GM23338 (cell line): Measurements from ENCODE around the gene ADGRG1. TPM values are rescaled to one million over a fixed set of nuclear protein-coding genes. Genes with fewer than 3 reads are reported as not detected.

Experiments
- ATAC-seq: fragments of 200-7000 bp; cut with Tn5 transposase; 3 replicates; pipeline ENCODE4 v1.9.1; 2020
- DNase-seq: peaks from one replicate; pipeline ENCODE4 v3.0.0-alpha.2; 2015; ENCODE audit warnings: low spot score
- H2AFZ ChIP-seq: fragments of 200-600 bp; sonication (generic); 2 replicates; pipeline ENCODE4 v1.8.0; 2016; ENCODE audit warnings: antibody characterized with exemption, mild to moderate bottlenecking, moderate library complexity
- H3F3A ChIP-seq: fragments of 200-600 bp; sonication (generic); replicated peaks from 2 replicates; pipeline ENCODE4 v1.8.0; 2017; ENCODE audit warnings: antibody characterized with exemption, mixed run types, low read depth
- H3K27ac ChIP-seq: fragments of 200-600 bp; sonication (generic); 2 replicates; pipeline ENCODE4 v1.6.1; 2016; ENCODE audit warnings: low read depth
- H3K27me3 ChIP-seq: fragments of 200-600 bp; sonication (generic); 2 replicates; pipeline ENCODE4 v1.8.0; 2016; ENCODE audit warnings: mild to moderate bottlenecking, mixed run types, moderate library complexity; ENCODE audit not compliant: insufficient read depth
- H3K36me3 ChIP-seq: fragments of 200-600 bp; sonication (generic); 2 replicates; pipeline ENCODE4 v1.8.0; 2016; ENCODE audit warnings: mild to moderate bottlenecking; ENCODE audit not compliant: insufficient read depth
- H3K4me1 ChIP-seq: fragments of 200-600 bp; sonication (generic); 2 replicates; pipeline ENCODE4 v1.8.0; 2016; ENCODE audit warnings: mild to moderate bottlenecking, moderate library complexity; ENCODE audit not compliant: insufficient read depth
- H3K4me2 ChIP-seq: fragments of 200-600 bp; sonication (generic); 2 replicates; pipeline ENCODE4 v1.7.1; 2017; ENCODE audit warnings: mixed run types
- H3K4me3 ChIP-seq: fragments of 200-600 bp; sonication (generic); 2 replicates; pipeline ENCODE4 v1.6.1; 2016; ENCODE audit warnings: mixed run types
- H3K79me2 ChIP-seq: fragments of 200-600 bp; sonication (generic); replicated peaks from 2 replicates; pipeline ENCODE4 v1.8.0; 2017; ENCODE audit warnings: mild to moderate bottlenecking; ENCODE audit not compliant: insufficient read depth
- H3K9me2 ChIP-seq: fragments of 200-600 bp; sonication (generic); 2 replicates; pipeline ENCODE4 v1.8.0; 2017; ENCODE audit not compliant: insufficient read depth
- H4K20me1 ChIP-seq: fragments of 200-600 bp; sonication (generic); replicated peaks from 2 replicates; pipeline ENCODE4 v1.8.0; 2017; ENCODE audit warnings: mild to moderate bottlenecking; ENCODE audit not compliant: insufficient read depth
- H3K27ac Mint-ChIP-seq: 2 replicates; pipeline ENCODE4 v1.8.0; 2020; ENCODE audit warnings: inconsistent platforms, mild to moderate bottlenecking, moderate library complexity, mixed read lengths
- H3K27me3 Mint-ChIP-seq: 3 replicates; pipeline ENCODE4 v1.8.0; 2022; ENCODE audit warnings: low read depth, mild to moderate bottlenecking, moderate library complexity, mixed read lengths, inconsistent platforms; ENCODE audit not compliant: insufficient read depth, poor library complexity
- H3K36me3 Mint-ChIP-seq: 3 replicates; pipeline ENCODE4 v1.8.0; 2021; ENCODE audit warnings: low read depth, mild to moderate bottlenecking, inconsistent platforms, moderate library complexity, mixed read lengths
- H3K4me1 Mint-ChIP-seq: 3 replicates; pipeline ENCODE4 v1.8.0; 2020; ENCODE audit warnings: mild to moderate bottlenecking, inconsistent platforms, mixed read lengths
- H3K4me3 Mint-ChIP-seq: 3 replicates; pipeline ENCODE4 v1.8.0; 2021; ENCODE audit warnings: moderate library complexity, mild to moderate bottlenecking, inconsistent platforms, mixed read lengths
- H3K9me3 Mint-ChIP-seq: 3 replicates; pipeline ENCODE4 v1.8.0; 2020; ENCODE audit warnings: moderate library complexity, mild to moderate bottlenecking, inconsistent platforms, mixed read lengths
- CREB1 ChIP-seq: fragments of 250-450 bp; sonication (Bioruptor Pico); IDR thresholded peaks from 2 replicates; pipeline ENCODE4 v1.5.0; 2020; ENCODE audit warnings: low read depth, mild to moderate bottlenecking, moderate library complexity
- EZH2 ChIP-seq: fragments of 200-600 bp; sonication (generic); IDR thresholded peaks from one replicate; pipeline ENCODE4 v1.8.0; 2017; ENCODE audit warnings: antibody characterized with exemption, mild to moderate bottlenecking, low read depth; ENCODE audit not compliant: unreplicated experiment
- EZH2phosphoT487 ChIP-seq: fragments of 200-600 bp; sonication (generic); IDR thresholded peaks from one replicate; pipeline ENCODE4 v1.8.1; 2018; ENCODE audit warnings: antibody characterized with exemption; ENCODE audit not compliant: unreplicated experiment
- JUNB ChIP-seq: IDR thresholded peaks from one replicate; pipeline ENCODE4 v1.6.1; 2016; ENCODE audit warnings: antibody characterized with exemption; ENCODE audit not compliant: unreplicated experiment
- NANOG ChIP-seq: IDR thresholded peaks from 2 replicates; pipeline ENCODE4 v1.6.1; 2016; ENCODE audit warnings: antibody characterized with exemption, borderline replicate concordance
- POLR2AphosphoS5 ChIP-seq: IDR thresholded peaks from 2 replicates; pipeline ENCODE4 v1.6.1; 2016; ENCODE audit warnings: antibody characterized with exemption, low read depth
- ZNF114 ChIP-seq: fragments of 250-450 bp; sonication (Bioruptor Pico); IDR thresholded peaks from 2 replicates; pipeline ENCODE4 v1.5.0; 2020; ENCODE audit warnings: mild to moderate bottlenecking, moderate library complexity
- ZNF331 ChIP-seq: fragments of 250-450 bp; sonication (Bioruptor Pico); IDR thresholded peaks from 2 replicates; pipeline ENCODE4 v1.5.0; 2020; ENCODE audit warnings: low read depth, mild to moderate bottlenecking, moderate library complexity
- polyA plus RNA-seq: library from polyadenylated mRNA; unstranded; fragments of >200 nt; fragmentation: Nextera tagmentation; extraction: Ambion mirVana; gene quantifications from 2 replicates; pipeline ENCODE4 v1.2.1, GENCODE V29; 2016
- total RNA-seq: library from RNA; depleted of rRNA; stranded (reverse); fragments of >200 nt; shearing (Covaris generic); gene quantifications from 2 replicates; pipeline ENCODE4 v1.2.3, GENCODE V29; 2014
- TF ChIP-seq, protein P1 (sequence below), 2 experiments: fragments of 200-600 bp in 1 of 2; sonication (generic) in 1 of 2; conservative IDR thresholded peaks; 2 replicates each; pipeline versions ENCODE4 v1.5.1 to v1.6.1; 2016 to 2017; ENCODE audit warnings: antibody characterized with exemption in 2 of 2, low read depth in 2 of 2, mild to moderate bottlenecking in 2 of 2, moderate library complexity in 1 of 2
- TF ChIP-seq, protein P2 (sequence below): IDR thresholded peaks from one replicate; pipeline ENCODE4 v1.6.1; 2018; ENCODE audit warnings: antibody characterized with exemption; ENCODE audit not compliant: unreplicated experiment

ADGRG1 gene
- total and polyA plus RNA-seq, 2 experiments from 2014 or later, result 0.14 to 0.47 TPM

DNA sequence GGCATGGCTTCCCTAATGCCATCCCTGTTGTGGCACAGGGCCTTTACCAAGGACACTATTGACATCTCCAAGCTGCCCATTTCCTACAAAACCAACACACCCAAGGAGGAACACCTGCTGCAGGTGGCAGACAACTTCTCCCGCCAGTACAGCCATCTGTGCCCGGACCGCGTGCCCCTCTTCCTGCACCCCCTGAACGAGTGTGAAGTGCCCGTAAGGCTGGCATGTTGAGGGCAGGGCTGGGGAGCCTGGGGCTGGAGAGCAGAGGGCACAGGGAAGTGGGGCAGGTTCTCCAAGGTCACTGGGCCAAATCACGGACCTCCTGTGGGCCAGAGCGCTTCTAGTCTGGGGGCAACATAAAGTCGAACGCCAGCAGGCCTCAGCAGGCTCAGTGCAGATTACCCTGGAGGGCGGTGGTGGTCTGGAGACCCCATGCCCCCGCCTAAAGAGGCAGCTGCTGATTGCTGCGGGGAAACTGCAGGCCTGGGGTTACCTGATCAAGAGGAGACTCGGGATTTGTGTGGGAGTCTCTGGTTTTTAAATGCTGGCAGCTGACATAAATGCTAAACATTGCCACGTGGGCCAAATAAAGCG lies 70.5 kb downstream of the ADGRG1 start:
- no peak overlapping the region for H2AFZ ChIP-seq
- no peak for TF ChIP-seq ZNF331 (CRISPR knock-in tag)
- no peak for TF ChIP-seq CREB1 (CRISPR knock-in tag)
- no peak for TF ChIP-seq EZH2
- no peak for TF ChIP-seq NANOG
- TF ChIP-seq, protein P1, sequence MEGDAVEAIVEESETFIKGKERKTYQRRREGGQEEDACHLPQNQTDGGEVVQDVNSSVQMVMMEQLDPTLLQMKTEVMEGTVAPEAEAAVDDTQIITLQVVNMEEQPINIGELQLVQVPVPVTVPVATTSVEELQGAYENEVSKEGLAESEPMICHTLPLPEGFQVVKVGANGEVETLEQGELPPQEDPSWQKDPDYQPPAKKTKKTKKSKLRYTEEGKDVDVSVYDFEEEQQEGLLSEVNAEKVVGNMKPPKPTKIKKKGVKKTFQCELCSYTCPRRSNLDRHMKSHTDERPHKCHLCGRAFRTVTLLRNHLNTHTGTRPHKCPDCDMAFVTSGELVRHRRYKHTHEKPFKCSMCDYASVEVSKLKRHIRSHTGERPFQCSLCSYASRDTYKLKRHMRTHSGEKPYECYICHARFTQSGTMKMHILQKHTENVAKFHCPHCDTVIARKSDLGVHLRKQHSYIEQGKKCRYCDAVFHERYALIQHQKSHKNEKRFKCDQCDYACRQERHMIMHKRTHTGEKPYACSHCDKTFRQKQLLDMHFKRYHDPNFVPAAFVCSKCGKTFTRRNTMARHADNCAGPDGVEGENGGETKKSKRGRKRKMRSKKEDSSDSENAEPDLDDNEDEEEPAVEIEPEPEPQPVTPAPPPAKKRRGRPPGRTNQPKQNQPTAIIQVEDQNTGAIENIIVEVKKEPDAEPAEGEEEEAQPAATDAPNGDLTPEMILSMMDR (conservative IDR thresholded peaks at IDR 0.05; ENCODE audit: low read depth in 2 of 2), result no peak
- TF ChIP-seq EZH2phosphoT487, result no peak
- H4K20me1 ChIP-seq, result no peaks in the 10 kb centered on the region
- Mint-ChIP-seq H3K4me1 (peaks cover 3% of the 10 kb centered on the region; the same call in 2 of the 3 replicates), H3K27me3 (peaks cover 2% of the 10 kb centered on the region), H3K36me3 (no peaks in the 10 kb centered on the region), H3K27ac (no peak overlapping the region), H3K9me3 (no peaks in the 10 kb centered on the region; the same call in 2 of the 3 replicates), H3K4me3 (no peak overlapping the region)
- ATAC-seq, result no peak
- no peaks in the 10 kb centered on the region for H3K36me3 ChIP-seq
- H3K79me2 ChIP-seq, result no peaks in the 10 kb centered on the region
- DNase-seq, result no peak
- H3K4me1 ChIP-seq, result no peaks in the 10 kb centered on the region
- no peaks in the 10 kb centered on the region for H3K27me3 ChIP-seq
- H3F3A ChIP-seq, result no peaks in the 10 kb centered on the region
- H3K4me3 ChIP-seq, result no peak overlapping the region
- H3K4me2 ChIP-seq, result no peak overlapping the region
- H3K9me2 ChIP-seq, result no peaks in the 10 kb centered on the region
- no peak overlapping the region for H3K27ac ChIP-seq

DNA sequence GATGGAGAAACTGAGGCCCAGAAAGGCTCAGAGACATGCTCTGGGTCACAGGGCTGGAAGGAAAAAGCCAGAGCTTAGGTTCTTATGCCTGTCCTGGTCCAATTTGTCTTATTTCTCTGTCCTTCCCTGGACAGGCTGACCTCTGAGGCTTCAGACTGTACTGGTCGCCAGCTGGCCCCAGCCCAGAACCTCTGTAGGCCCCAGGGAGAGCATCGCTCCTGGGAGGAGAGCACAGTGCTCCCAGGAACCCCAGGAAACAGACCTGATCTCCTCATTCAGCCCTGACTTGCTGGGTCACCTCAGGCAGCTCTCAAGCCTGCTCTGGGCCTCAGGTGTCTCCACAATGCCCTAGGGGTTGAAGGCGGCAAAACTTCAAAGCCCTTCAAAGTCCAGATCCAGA lies 71.1 kb downstream of the ADGRG1 start:
- Histone ChIP-seq H3K36me3 (no peaks in the 10 kb centered on the region), H3K4me1 (no peaks in the 10 kb centered on the region), H2AFZ (no peak overlapping the region), H3K27me3 (no peaks in the 10 kb centered on the region), H3F3A (no peaks in the 10 kb centered on the region), H3K4me3 (no peak overlapping the region), H4K20me1 (no peaks in the 10 kb centered on the region), H3K9me2 (no peaks in the 10 kb centered on the region), H3K27ac (no peak overlapping the region), H3K79me2 (no peaks in the 10 kb centered on the region), H3K4me2 (no peak overlapping the region)
- no peaks in the 10 kb centered on the region; the same call in 2 of the 3 replicates for H3K9me3 Mint-ChIP-seq
- H3K36me3 Mint-ChIP-seq, result no peaks in the 10 kb centered on the region
- TF ChIP-seq CREB1 (CRISPR knock-in tag) (no peak), JUNB (no peak), ZNF114 (CRISPR knock-in tag) (no peak), POLR2AphosphoS5 (no peak), NANOG (no peak)
- TF ChIP-seq, protein P1 (conservative IDR thresholded peaks at IDR 0.05; ENCODE audit: low read depth in 2 of 2), result no peak
- TF ChIP-seq, protein P2, sequence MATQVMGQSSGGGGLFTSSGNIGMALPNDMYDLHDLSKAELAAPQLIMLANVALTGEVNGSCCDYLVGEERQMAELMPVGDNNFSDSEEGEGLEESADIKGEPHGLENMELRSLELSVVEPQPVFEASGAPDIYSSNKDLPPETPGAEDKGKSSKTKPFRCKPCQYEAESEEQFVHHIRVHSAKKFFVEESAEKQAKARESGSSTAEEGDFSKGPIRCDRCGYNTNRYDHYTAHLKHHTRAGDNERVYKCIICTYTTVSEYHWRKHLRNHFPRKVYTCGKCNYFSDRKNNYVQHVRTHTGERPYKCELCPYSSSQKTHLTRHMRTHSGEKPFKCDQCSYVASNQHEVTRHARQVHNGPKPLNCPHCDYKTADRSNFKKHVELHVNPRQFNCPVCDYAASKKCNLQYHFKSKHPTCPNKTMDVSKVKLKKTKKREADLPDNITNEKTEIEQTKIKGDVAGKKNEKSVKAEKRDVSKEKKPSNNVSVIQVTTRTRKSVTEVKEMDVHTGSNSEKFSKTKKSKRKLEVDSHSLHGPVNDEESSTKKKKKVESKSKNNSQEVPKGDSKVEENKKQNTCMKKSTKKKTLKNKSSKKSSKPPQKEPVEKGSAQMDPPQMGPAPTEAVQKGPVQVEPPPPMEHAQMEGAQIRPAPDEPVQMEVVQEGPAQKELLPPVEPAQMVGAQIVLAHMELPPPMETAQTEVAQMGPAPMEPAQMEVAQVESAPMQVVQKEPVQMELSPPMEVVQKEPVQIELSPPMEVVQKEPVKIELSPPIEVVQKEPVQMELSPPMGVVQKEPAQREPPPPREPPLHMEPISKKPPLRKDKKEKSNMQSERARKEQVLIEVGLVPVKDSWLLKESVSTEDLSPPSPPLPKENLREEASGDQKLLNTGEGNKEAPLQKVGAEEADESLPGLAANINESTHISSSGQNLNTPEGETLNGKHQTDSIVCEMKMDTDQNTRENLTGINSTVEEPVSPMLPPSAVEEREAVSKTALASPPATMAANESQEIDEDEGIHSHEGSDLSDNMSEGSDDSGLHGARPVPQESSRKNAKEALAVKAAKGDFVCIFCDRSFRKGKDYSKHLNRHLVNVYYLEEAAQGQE, result no peak
- H3K27me3 Mint-ChIP-seq, result peaks cover 2% of the 10 kb centered on the region
- no peak overlapping the region for H3K4me3 Mint-ChIP-seq
- ATAC-seq, result no peak
- no peak for DNase-seq
- peaks cover 8% of the 10 kb centered on the region; the same call in 2 of the 3 replicates for H3K4me1 Mint-ChIP-seq
- H3K27ac Mint-ChIP-seq, result no peak overlapping the region
